Spleen (tissue), 11 donors: ENCODE data around the gene EIF3A. TPM values are rescaled to one million over a fixed set of nuclear protein-coding genes. Genes with fewer than 3 reads are reported as not detected.

Experiments used
- DNase-seq: peaks from one replicate; pipeline ENCODE4 v3.0.0-alpha.2; 2020
- H3K27ac ChIP-seq, 8 donors: fragments of 200-600 bp; sonication (generic) in 7 of 8; 1 replicate in 4 of 8; 2 replicates in 4 of 8; pipeline versions ENCODE4 v1.5.0 to v1.8.0; 2016 to 2021; ENCODE audit warnings: inconsistent platforms in 4 of 8, mild to moderate bottlenecking in 4 of 8, moderate library complexity in 1 of 8
- H3K27me3 ChIP-seq, 7 donors: fragments of 200-600 bp; sonication (generic) in 6 of 7; replicated peaks in 1 of 7; 1 replicate in 4 of 7; 2 replicates in 3 of 7; pipeline versions ENCODE4 v1.5.0 to v1.8.0; 2016 to 2021; ENCODE audit warnings: inconsistent platforms in 3 of 7, mild to moderate bottlenecking in 1 of 7
- H3K36me3 ChIP-seq, 6 donors: fragments of 200-600 bp; sonication (generic) in 5 of 6; 1 replicate in 4 of 6; 2 replicates in 2 of 6; pipeline versions ENCODE4 v1.5.0 to v1.8.0; 2016 to 2021; ENCODE audit warnings: inconsistent platforms in 2 of 6
- H3K4me1 ChIP-seq, 6 donors: fragments of 200-600 bp; sonication (generic) in 5 of 6; 1 replicate in 3 of 6; 2 replicates in 3 of 6; pipeline versions ENCODE4 v1.5.0 to v1.8.0; 2016 to 2021; ENCODE audit warnings: inconsistent platforms in 3 of 6
- H3K4me3 ChIP-seq, 8 donors: fragments of 200-600 bp; sonication (generic) in 7 of 8; 1 replicate in 4 of 8; 2 replicates in 4 of 8; pipeline versions ENCODE4 v1.5.0 to v1.8.0; 2016 to 2021; ENCODE audit warnings: inconsistent platforms in 4 of 8, mild to moderate bottlenecking in 4 of 8, moderate library complexity in 2 of 8
- H3K9me3 ChIP-seq, 8 donors: fragments of 200-600 bp; sonication (generic) in 7 of 8; 1 replicate in 4 of 8; 2 replicates in 4 of 8; pipeline versions ENCODE4 v1.5.0 to v1.8.0; 2016 to 2021; ENCODE audit warnings: inconsistent platforms in 4 of 8
- CTCF ChIP-seq, 11 experiments: fragments of 200-600 bp in 7 of 11; fragments of 450-650 bp in 4 of 11; sonication (generic) in 4 of 11; IDR thresholded peaks in 8 of 11; conservative IDR thresholded peaks in 3 of 11; 1 replicate in 7 of 11; 2 replicates in 4 of 11; pipeline versions ENCODE4 v1.4.0 to v1.8.0; 2016 to 2021; ENCODE audit warnings: antibody characterized with exemption in 11 of 11, inconsistent platforms in 4 of 11, mild to moderate bottlenecking in 1 of 11
- POLR2A ChIP-seq, 3 donors: fragments of 450-650 bp; IDR thresholded peaks; one replicate each; pipeline ENCODE4 v1.5.1; 2017; ENCODE audit warnings: antibody characterized with exemption in 3 of 3, mild to moderate bottlenecking in 1 of 3
- POLR2AphosphoS5 ChIP-seq, 3 donors: sonication (generic); formaldehyde crosslinking; IDR thresholded peaks; one replicate each; pipeline ENCODE4 v1.5.1; 2017; ENCODE audit warnings: antibody characterized with exemption in 3 of 3
- WGBS, 5 donors: extraction: QIAGEN DNeasy Blood & Tissue Kit in 3 of 5; methylation state at CpG; one replicate each; pipeline versions ENCODE4 v1.1.5 to v1.1.7; 2013 to 2018; 5-methylcytosine and 5-hydroxymethylcytosine counted together
- intact Hi-C: fragments of 100-400 bp; cut with DNase I; formaldehyde crosslinking; loops from one replicate; pipeline ENCODE4 v1.15.0; 2023; ENCODE audit warnings: low total_unique reads
- polyA plus RNA-seq, 3 donors: library from polyadenylated mRNA; stranded (reverse); fragments of 200-250 nt; gene quantifications; one replicate each; pipeline ENCODE4 v1.2.1, GENCODE V29; 2013
- total RNA-seq, 7 donors: library from RNA; depleted of rRNA in 3 of 7; stranded (reverse); fragments of >200 nt in 3 of 7; fragmentation: NEBNext Ultra II Directional in 4 of 7; extraction: Animal tissue kit (Norgen Biotek cat#: 25700) in 4 of 7; gene quantifications; one replicate each; pipeline versions ENCODE4 v1.1.0 to v1.2.1, GENCODE V29; 2016 to 2021
- donor health status: healthy with polysubstance abuse.
- donor health status: DM: no; HTN: no; CAD: no; lungs with moderate emphysema.
- donor health status: DM: no; HTN: no; CAD: no.
- donor health status: Bipolar disorder and iron deficiency.
- donor health status: healthy.
- donor health status: DM: no; HTN: no; CAD: no.
- donor health status: DM: yes; HTN: yes; CAD: no.

Gene EIF3A
- total and polyA plus RNA-seq, 10 donors: 21.9 to 93.9 (median 84.3) TPM

- Histone ChIP-seq H3K9me3 (no peaks in the 10 kb centered on the region), H3K36me3 (peaks cover 0 to 91% (median 72%) of the 10 kb centered on the region in 6 donors), H3K27ac (no peak overlapping the region), H3K4me3 (no peak overlapping the region), H3K27me3 (no peaks in the 10 kb centered on the region), H3K4me1 (peaks cover 0 to 36% (median 19%) of the 10 kb centered on the region in 6 donors)
- intact Hi-C loops: no loop called here
- TF ChIP-seq POLR2A (IDR thresholded peaks at IDR 0.05): no peak
- TF ChIP-seq POLR2AphosphoS5 (IDR thresholded peaks at IDR 0.05): no peak
- TF ChIP-seq CTCF (IDR thresholded peaks at IDR 0.05 in 8 of 11, conservative IDR thresholded peaks at IDR 0.05 in 3 of 11): no peak
- no peak for DNase-seq
- 89 to 97% (median 94%) methylated on average over 9 of the region's 9 CpGs for WGBS, 5 donors
These were observed 10.0 kb downstream of the EIF3A start for GRCh38 chr10:119070395-119071165.

GRCh38 chr10:119061926-119062325, 18.7 kb downstream of the EIF3A start:
- Histone ChIP-seq H3K4me3 (no peak overlapping the region), H3K27ac (no peak overlapping the region), H3K9me3 (no peaks in the 10 kb centered on the region), H3K27me3 (no peaks in the 10 kb centered on the region), H3K36me3 (peaks cover 7 to 100% (median 94%) of the 10 kb centered on the region in 6 donors), H3K4me1 (peaks cover 0 to 19% (median 7%) of the 10 kb centered on the region in 6 donors)
- TF ChIP-seq POLR2AphosphoS5 (IDR thresholded peaks at IDR 0.05): no peak
- no peak for DNase-seq
- 93 to 99% (median 95%) methylated on average over 2 of the region's 2 CpGs for WGBS, 5 donors
- intact Hi-C loops: no loop called here

GRCh38 chr10:119061352-119061751, 19.3 kb downstream of the EIF3A start:
- H3K4me1 ChIP-seq: peaks cover 0 to 19% (median 7%) of the 10 kb centered on the region in 6 donors
- H3K27ac ChIP-seq: no peak overlapping the region
- intact Hi-C loops: no loop called here
- TF ChIP-seq POLR2AphosphoS5 (IDR thresholded peaks at IDR 0.05) (no peak), POLR2A (IDR thresholded peaks at IDR 0.05) (no peak), CTCF (IDR thresholded peaks at IDR 0.05 in 8 of 11, conservative IDR thresholded peaks at IDR 0.05 in 3 of 11) (no peak)
- H3K4me3 ChIP-seq: no peak overlapping the region
- H3K9me3 ChIP-seq: no peaks in the 10 kb centered on the region
- DNase-seq: no peak
- H3K36me3 ChIP-seq: peaks cover 7 to 100% (median 94%) of the 10 kb centered on the region in 6 donors
- H3K27me3 ChIP-seq: no peaks in the 10 kb centered on the region
- 42 to 64% (median 61%) methylated on average over 1 of the region's 1 CpG for WGBS, 5 donors

- intact Hi-C loops: no loop called here
- H3K27ac ChIP-seq: no peak overlapping the region
- no peak for DNase-seq
- H3K36me3 ChIP-seq: peaks cover 7 to 100% (median 94%) of the 10 kb centered on the region in 6 donors
- H3K9me3 ChIP-seq: no peaks in the 10 kb centered on the region
- H3K4me3 ChIP-seq: no peak overlapping the region
- H3K4me1 ChIP-seq: peaks cover 0 to 19% (median 7%) of the 10 kb centered on the region in 6 donors
- no peaks in the 10 kb centered on the region for H3K27me3 ChIP-seq
- TF ChIP-seq POLR2A (IDR thresholded peaks at IDR 0.05) (no peak), CTCF (IDR thresholded peaks at IDR 0.05 in 8 of 11, conservative IDR thresholded peaks at IDR 0.05 in 3 of 11) (no peak), POLR2AphosphoS5 (IDR thresholded peaks at IDR 0.05) (no peak)
- WGBS, 5 donors: 89 to 100% (median 93%) methylated on average over 1 of the region's 1 CpG
These were observed 20.5 kb downstream of the EIF3A start for GRCh38 chr10:119060107-119060506.
